GM18868 (cell line): ENCODE data around the gene ASIC4.

Source experiments
- ATAC-seq: cut with Tn5 transposase; IDR thresholded peaks from one replicate; pipeline ENCODE4 v1.9.1; 2021; ENCODE audit warnings: mild to moderate bottlenecking, moderate library complexity; ENCODE audit not compliant: unreplicated experiment

Gene ASIC4

GRCh38 chr2:219565130-219566080 is 51.1 kb downstream of the ASIC4 start:
- ATAC-seq, result no peak

- no peak for ATAC-seq
Observed at GRCh38 chr2:219566640-219567039, 52.4 kb downstream of the ASIC4 start.

- no peak for ATAC-seq
Observed at GRCh38 chr2:219567131-219567530, 52.8 kb downstream of the ASIC4 start.

GRCh38 chr2:219567791-219568361 is 53.6 kb downstream of the ASIC4 start:
- no peak for ATAC-seq

- no peak for ATAC-seq
Observed at GRCh38 chr2:219569041-219569440, 54.8 kb downstream of the ASIC4 start.

- ATAC-seq, result no peak
Observed at GRCh38 chr2:219569635-219570034, 55.4 kb downstream of the ASIC4 start.

- no peak for ATAC-seq
Observed at GRCh38 chr2:219570194-219570923, 56.1 kb downstream of the ASIC4 start.

GRCh38 chr2:219570924-219571310 is 56.6 kb downstream of the ASIC4 start:
- ATAC-seq, result no peak

GRCh38 chr2:219571311-219572236 is 57.3 kb downstream of the ASIC4 start, which contains the start of gene OBSL1:
Gene OBSL1 (minus strand): TSS chr2:219571539. CDS start chr2:219571232, 307 bp downstream.
- ATAC-seq, result no peak

GRCh38 chr2:219572237-219573001 is 58.1 kb downstream of the ASIC4 start, which contains the start of gene INHA:
Gene INHA (plus strand): TSS chr2:219572310. CDS start chr2:219572375, 65 bp downstream.
- no peak for ATAC-seq

- no peak for ATAC-seq
Observed at GRCh38 chr2:219573166-219573565, 58.9 kb downstream of the ASIC4 start.

GRCh38 chr2:219574484-219575311 is 60.4 kb downstream of the ASIC4 start:
- ATAC-seq, result no peak

- no peak for ATAC-seq
Observed at GRCh38 chr2:219575566-219576504, 61.6 kb downstream of the ASIC4 start.

- ATAC-seq, result no peak
Observed at GRCh38 chr2:219576505-219577388, 62.5 kb downstream of the ASIC4 start.

- ATAC-seq, result no peak
Observed at GRCh38 chr2:219578811-219579613, 64.7 kb downstream of the ASIC4 start.

- no peak for ATAC-seq
Observed at GRCh38 chr2:219581346-219581745, 67.1 kb downstream of the ASIC4 start.
